GM21825 (cell line): Measurements from ENCODE around the gene VHLL.
A peak's percentile ranks its signal among the peaks of the same experiment; 100 is the strongest.

Experiments used
- ATAC-seq: cut with Tn5 transposase; IDR thresholded peaks from one replicate; pipeline ENCODE4 v1.9.1; 2021; ENCODE audit warnings: mild to moderate bottlenecking, moderate library complexity; ENCODE audit not compliant: unreplicated experiment

Gene VHLL

DNA sequence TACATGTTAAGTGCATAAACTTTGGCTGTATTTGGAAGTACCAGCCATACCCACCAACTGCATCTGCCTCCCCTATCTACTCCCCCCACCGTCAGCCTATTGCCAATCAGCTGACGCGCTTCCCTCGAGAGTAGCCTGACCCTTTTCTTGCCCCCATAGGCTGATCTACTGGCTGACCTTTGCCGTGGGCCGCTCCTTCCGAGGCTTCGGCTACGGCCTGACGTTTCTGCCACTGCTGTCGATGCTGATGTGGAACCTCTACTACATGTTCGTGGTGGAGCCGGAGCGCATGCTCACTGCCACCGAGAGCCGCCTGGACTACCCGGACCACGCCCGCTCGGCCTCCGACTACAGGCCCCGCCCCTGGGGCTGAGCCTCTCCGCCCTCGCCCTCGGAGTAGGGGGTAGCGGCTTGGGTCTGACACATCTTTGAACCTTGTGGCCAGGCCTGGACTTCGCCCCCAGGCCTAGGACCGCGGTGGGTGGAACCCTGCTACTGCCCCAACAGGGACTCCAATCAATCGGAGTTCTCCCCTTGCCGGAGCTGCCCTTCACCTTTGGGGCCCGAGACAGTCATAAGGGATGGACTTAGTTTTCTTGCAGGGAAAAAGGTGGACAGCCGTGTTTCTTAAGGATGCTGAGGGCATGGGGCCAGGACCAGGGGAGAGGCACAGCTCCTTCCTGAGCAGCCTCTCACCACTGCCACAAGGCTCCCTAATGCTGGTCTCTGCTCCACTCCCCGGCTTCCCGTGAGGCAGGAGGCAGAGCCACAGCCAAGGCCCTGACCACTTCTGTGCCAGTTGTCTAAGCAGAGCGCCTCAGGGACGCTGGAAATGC, 7.7 kb downstream of the VHLL start:
- ATAC-seq = no peak

DNA sequence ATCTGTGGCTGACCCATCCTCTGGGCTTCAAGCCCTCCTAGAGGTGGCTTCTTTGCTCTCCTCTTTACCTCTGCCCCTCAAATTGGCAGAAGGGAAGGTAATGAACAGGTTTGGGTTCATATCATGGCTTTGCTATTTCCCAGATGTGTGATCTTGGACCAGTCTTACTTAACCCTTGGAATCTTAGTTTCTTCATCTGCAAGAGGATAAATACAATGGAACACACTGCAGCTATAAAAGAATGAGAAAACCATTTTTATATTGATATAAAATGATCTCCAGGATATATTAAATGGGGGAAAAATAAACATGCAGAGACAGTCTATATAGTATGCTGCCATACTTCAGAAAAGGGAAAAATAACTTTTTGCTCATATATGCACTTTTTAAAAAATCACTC, 9.2 kb downstream of the VHLL start:
- no peak for ATAC-seq

DNA sequence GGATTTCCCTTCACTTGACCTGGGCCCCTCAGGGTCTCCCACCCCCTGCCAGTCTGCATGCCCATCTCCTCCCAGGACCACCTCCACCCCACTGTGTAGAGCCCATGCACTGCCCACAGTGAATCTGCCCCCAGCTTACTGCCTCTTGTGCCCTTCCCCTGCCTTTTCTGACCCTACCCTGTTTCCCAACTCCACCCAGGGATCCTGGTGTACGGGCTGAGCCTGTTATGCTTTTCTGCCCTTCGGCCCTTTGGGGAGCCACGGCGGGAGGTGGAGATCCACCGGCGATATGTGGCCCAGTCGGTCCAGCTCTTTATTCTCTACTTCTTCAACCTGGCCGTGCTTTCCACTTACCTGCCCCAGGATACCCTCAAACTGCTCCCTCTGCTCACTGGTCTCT, 13.0 kb downstream of the VHLL start:
- ATAC-seq = no peak

DNA sequence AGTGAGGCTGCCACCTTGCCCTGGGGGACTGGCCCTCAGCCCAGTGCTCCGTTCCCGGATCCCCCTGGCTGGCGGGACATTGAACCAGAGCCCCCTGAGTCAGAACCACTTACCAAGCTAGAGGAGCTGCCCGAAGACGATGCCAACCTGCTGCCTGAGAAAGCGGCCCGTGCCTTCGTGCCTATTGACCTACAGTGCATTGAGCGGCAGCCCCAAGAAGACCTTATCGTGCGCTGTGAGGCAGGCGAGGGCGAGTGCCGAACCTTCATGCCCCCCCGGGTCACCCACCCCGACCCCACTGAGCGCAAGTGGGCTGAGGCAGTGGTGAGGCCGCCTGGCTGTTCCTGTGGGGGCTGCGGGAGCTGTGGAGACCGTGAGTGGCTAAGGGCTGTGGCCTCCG, 13.7 kb downstream of the VHLL start:
- ATAC-seq = no peak

DNA sequence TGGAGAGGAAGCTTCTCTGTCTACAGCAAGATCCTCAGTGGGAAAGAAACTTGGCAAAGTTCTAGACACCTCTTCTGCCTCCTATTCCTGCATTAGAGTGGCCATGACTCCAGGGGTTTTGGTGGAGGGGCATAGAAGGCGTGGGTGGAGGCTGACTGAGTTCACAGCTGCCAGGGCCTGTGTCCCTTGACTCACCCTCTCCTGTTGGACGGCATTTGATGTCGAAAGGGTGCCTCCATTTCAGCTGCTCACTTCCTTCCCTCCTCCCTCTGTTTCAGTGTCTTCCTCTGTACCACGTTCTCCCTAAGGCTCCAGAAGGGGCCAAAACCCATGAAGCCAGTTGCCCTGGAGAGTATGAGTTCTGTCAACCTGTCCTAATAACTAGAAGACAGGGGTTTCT, 14.3 kb downstream of the VHLL start:
- no peak for ATAC-seq

DNA sequence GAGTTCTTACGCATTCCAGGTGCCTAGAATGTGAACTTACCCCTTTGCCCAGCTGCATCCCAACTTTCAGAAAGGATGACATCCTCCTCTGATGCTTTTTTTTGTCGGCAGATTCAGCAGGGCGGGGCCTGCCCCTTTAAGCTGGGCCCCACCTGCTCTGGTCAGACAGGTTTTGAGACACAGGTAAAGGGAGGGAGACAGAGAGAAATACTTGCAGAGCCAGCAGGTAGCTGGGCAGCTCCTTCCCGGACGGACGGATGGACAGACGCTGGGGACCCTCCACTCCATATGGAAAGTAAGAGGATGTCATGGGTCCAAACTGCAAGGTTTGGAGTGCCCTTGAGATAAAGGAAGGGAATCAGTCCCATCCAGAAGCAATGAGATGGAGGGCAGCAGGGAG, 15.0 kb downstream of the VHLL start, which contains the start of gene TMEM79:
Gene TMEM79 (plus strand): TSS at position 214 of the 400 bp plus-strand sequence. CDS start 902 bp downstream, outside the sequence.
- no peak for ATAC-seq

DNA sequence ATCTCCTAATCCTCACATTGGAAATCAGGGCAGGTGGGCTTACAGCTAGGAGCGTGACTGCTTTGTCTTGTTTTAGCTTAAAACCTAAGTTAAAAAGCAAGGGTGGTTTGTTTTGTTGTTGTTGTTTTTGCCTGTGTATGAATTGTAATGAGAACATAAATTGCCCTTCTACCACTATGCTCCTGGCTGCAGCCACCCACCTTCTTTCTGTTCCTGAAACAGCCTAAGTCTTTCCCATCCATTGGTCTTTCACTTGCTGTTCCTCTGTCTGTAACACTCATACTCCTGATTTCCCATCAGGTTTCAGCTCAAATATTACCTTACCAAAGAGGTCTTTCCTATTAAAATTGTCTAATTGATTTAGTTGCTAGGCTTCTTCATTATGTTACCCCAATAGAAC, 15.6 kb downstream of the VHLL start:
- ATAC-seq = no peak

DNA sequence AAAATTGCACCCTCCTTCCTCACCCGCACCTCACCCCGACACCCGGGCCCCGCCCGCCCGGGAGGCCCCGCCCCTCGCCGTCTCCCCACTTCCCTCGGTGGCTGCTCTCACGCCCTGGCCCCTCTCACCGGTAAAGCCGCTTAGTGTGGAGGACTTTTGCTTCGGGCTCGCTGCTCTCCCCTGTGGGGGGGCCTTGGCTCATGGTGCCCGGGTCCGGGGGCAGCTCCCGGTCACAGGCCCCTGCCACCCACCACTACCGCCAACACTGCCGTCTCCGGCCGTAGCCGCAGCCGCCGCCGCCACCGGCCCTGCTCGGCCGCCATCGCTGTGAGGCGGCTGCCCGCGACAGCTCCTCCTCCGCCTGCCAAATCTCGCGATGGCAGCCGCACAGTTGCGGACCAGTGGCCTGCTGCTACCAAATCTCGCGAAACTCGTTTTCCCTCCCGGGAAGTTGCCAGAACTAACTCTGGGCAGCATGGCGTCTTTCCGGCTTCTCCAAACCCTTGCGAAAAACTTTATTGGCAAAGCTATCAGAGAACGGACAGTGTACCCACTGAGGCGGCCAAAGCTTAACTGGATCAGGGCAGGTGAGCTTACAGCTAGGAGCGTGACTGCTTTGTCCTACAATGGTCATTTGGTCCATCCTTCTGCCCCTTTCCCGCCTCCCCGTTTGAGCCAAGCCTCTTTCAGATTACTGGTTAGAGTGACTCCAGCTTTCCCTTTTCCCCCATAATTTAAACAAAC, 16.5 kb downstream of the VHLL start, which contains the start of gene SMG5:
Gene SMG5 (minus strand): TSS at position 347 of the 744 bp plus-strand sequence. CDS start 145 bp downstream, at position 202.
- ATAC-seq = peak; percentile 66

DNA sequence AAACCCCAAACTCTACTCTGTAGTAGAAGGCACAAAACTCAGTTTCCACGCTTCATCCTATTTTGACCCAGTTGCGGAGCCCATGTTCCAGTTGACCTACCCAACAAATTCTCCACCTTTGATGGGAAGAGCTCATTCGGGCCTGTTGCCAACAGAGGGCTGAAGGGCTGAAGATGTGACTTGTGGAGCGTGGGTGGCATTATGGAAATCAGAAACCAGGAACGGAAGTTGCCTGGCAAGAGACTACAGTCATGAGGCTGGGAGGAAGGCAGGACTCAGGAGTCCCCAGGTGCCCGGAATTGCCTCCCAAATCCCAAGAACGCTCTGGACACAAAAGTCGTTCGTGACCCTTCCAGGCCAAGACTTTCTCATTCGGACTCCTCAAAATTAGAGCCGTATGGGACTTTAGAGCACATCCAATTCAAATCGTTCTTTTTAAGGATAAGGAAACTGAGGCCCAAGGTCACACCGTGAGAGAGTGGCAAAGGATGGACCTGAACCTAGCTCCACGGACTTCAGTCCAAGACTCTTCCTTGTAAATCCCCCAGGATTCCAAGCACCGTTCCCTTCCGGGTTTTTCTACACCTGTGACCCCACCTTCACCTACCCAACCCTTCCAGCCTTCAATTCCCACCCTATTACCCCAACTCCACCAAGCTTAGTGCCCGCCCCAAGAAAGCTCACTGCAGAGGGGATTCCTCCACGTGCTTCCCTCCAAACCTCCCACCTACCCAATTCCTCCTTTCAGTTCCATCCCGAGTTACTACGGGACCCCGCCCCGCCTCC, 17.2 kb downstream of the VHLL start:
- peak; percentile 4 for ATAC-seq

DNA sequence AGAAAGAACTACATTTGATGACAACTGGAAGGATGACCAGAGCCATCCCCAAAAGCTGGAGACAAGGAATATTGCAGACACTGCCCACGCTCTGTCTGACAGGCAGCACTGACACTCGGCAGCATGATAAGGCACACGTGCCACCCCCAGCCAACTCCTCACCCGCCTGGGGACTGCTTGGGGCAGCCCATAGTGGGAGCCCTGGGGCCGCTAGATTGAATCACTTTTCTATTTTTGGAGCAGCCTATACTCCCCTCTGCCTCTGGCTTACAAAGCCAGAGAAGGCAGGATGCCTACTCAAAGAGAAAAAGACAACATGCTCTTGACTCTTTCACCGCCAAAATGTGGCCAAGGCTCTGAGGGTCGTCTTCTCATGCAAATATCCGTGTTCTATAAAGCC, 17.8 kb downstream of the VHLL start:
- ATAC-seq = no peak

DNA sequence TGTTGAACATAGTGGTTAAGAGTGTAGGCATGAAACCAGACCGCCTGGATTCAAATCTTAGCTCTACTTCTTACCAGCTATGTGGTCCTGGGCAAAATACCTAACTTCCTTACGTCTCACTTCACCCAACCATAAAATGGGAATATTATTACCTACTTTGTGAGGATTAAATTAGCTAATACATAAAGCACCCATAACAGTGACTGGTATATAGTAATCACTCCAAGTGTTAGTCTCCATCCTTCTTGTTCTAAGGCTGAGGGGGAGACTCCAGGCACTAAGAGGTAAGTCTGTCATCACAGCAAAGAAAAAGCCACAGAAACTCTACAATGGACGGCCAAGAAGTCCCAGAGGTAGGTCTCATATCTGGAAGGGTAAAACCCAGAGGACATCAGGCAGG, 19.3 kb downstream of the VHLL start:
- ATAC-seq = no peak

DNA sequence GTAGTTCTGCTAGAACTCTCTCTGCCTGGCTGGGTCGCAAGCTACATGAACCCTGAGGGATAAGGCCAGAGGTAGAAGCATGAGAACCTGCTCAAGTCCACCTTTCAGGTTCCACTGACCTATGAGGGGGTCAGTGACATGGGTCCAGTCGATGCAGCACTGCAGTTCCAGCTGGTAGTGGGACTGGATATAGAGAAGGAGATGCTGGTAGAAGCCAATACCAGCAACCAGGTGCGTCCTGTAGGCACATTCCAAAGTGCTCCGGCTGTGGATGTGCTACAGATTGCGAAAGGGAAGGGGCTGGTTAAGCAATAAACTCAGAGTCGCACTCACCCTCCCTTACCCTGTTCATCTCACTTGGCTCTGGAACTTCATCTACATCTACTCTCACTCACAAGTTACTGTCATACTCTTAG, 22.1 kb downstream of the VHLL start:
- no peak for ATAC-seq

DNA sequence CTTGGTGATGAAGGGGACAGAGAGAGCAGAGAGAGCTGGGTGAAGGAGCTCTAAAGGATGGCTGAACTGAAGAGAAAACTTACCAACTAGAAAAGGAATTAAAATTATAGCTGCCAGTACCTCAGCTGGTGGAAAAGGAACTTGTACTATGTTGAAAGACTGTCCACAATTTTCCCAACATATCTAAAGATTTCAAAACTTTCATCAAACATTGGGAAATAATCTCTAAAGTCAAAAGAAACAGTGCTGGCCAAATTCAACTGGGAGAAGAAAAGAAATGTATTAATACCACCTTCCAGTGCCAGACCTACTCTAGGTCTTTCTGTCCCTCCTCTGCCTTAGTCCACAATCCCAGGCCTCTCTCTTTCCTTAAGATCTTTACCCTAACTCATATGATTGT, 22.6 kb downstream of the VHLL start:
- ATAC-seq = no peak

DNA sequence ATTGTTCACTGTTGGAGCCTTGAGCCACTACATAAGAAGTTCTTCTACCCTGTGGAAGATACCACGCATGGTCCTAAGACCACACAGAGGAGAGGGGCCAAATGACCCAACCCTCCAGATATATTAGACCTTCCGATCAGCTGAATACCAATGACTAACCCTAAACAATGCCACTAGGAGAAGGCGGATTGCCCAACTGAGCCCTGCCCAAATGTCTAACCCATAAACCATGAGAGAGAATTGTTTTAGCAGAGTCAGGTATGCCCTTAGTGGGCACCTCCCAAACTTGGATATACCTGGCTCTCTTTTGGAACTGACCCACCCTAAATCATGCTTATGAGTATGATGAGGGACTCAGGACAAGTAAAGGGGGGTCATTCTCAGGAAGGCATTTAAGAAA, 28.8 kb downstream of the VHLL start:
- ATAC-seq = no peak

DNA sequence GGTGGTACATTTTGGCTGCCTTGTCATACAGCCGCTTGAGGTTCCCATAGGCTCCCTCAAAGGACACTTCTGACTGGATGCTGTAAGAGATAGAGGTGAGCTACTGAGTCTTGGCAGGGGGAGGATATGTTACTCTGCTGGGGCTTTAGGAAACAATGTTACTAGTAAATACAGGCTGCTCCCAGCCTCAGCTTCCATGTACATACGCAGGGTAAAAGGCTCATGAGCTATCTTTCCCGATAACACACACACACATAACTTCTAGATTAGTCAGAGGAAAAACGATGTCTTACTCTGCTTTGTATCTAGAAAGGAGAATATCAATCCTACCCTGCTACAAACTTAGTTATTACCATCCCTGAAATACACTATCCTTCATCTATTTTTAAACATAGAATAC, 30.8 kb downstream of the VHLL start:
- no peak for ATAC-seq

DNA sequence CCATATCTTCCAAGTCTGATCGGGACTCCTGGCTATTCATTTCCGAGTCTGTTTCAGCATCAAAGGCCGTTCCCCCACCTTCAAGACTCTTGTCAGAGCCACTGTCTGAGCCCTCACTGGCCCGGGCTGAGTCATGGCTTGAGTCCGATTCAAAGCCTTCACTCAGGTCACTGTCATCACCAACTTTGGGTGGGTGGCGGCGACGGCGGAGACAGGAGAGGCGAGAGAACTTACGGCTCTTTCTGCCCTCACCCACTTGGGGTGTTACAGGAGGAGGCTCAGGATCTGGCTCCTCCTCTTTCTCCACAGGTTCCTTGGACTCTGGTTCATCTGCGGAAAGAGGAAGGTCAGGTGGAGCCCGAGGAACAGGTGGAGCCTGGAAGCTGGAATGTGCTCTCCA, 33.1 kb downstream of the VHLL start:
- ATAC-seq = no peak

DNA sequence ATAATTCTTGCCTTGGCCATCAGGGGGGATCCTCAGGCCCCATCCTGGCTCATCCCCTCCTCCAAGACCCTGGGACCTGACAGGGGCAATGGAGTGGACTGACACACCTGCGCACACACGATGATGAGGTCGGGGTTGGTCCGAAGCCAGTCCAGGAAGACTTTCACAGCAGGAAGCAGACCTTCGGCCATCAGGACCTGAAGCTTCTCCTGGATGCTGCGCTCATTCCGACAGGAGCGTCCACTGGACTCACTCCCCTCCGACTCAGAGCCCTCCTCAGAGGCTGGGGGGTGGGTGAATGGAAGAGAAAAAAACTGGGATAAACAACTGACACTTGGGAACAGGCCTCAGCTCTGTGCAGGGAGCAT, 35.8 kb downstream of the VHLL start:
- ATAC-seq = no peak

DNA sequence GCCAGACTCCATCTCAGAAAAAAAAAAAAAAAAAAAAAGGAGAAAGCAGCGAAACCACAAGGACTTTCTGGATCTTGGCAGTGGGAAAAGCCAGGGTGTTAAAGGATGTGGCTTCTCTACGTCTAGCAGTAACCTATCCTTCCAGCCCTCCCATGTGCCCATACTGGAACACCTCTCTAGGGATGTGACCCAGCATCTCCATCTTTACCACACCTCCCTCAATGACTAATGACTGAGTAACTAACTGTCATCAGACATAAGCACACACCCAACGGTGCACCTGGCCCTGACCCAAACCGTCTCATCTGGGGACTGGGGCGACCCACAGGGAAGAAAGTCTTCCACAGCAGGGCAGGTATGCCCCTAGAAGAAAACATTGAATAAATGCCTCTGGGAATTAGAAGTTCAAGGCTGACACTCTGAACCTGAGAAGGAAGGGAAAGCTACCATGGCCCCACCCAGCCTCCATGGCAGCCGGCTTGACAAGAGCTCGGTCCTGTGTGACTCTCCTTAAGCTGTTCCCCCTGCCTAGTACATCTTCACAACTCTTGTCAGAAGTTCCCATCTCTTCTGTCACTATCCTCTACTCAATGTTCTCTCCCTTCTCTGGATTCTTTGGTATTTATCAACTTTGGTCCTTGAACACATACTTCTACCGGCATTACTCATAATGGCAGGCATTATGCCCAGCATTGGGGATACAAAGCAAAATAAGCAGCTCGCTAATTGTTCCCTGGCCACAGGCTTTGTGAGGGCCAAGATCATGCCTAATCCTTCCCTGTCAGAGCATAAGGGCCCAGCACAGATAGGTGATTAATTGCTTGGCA, 36.4 kb downstream of the VHLL start:
- ATAC-seq = no peak

DNA sequence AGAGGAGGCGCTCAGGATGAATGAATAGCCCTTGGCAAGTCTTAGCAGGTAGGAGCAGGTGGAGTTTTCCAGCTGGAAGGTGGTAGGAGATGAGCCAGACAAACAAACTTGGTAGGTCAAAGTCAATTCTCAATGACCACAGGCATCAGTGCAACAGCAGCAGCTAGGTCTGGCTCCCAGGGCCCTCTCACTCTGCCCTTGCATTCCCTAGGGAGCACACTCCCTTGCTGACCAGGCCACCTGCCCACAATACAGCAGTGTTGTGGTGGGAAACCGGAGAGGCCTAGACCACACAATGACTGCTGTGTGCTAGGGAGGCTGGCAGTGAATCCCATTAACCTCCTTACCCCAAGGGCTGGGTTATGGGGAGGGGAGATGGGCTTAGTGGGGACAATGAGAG, 38.2 kb downstream of the VHLL start:
- ATAC-seq = no peak

DNA sequence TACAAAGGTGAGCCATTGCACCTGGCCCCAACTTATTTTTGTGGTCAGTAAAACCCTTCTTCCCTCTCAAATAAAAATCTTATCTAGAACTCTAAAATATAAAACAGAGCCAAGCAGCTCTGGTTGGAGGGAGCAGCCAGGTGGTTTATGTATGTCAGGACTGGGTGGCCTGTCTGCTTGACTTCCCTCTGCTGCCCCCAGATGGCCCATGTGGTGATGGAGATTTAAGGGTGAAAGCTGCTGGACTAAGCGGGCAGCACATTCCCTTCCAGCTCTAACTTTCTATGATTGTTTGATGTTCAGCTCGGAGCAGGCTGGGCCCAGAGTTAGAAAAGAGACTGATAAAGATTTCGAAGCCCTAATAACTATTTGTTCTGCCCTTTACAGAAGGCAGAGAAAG, 39.3 kb downstream of the VHLL start:
- ATAC-seq = no peak

DNA sequence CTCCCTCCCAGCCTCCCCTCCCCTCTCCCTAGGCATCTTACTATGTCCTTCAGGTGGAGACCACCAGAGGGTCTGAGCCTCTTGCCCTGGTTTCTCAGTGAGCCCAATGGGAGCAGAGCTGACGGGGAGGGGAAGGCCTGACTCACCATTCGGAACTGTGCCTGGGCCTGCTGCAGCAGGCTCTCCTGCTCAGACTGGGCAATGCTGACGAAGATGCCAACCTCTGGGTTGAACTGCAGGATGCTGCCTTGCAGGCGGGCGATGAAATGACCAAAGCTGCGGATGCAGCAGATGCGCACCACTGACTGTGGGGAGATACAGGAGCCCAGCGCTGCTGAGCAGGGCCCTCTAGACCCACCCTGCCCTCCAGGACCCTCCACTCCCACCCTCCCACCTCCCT, 40.2 kb downstream of the VHLL start:
- no peak for ATAC-seq
